B cell (primary cell): ENCODE results near the gene SEC61A1. TPM values are rescaled to one million over a fixed set of nuclear protein-coding genes. Genes with fewer than 3 reads are reported as not detected.

Experiments used
- ATAC-seq: fragments of 200-7000 bp; cut with Tn5 transposase; one replicate; pipeline ENCODE4 v1.10.0; 2021; ENCODE audit warnings: low read depth, mild to moderate bottlenecking, moderate number of reproducible peaks, moderate library complexity
- CTCF ChIA-PET: fragments of 350-600 bp; sonication (Branson Sonifier 250); formaldehyde crosslinking; loops from one replicate; lab custom pipeline; 2021; ENCODE audit warnings: antibody characterized with exemption, inconsistent platforms; lab: Charles Lee
- POLR2A ChIA-PET: fragments of 350-600 bp; sonication (Branson Sonifier 250); formaldehyde crosslinking; loops from one replicate; lab custom pipeline; 2021; ENCODE audit warnings: antibody characterized with exemption; lab: Charles Lee
- DNase-seq: peaks from one replicate; pipeline ENCODE4 v3.0.0; 2013
- H2AFZ ChIP-seq: 2 replicates; pipeline ENCODE4 v1.6.1; 2012; ENCODE audit warnings: mild to moderate bottlenecking, low read depth, low read length; ENCODE audit not compliant: insufficient read depth, poor library complexity, severe bottlenecking
- H3K27ac ChIP-seq, 2 donors: 1 replicate in 1 of 2; 2 replicates in 1 of 2; pipeline ENCODE4 v1.5.1; 2012 to 2013; ENCODE audit warnings: low read length in 2 of 2, mild to moderate bottlenecking in 2 of 2, moderate library complexity in 1 of 2
- H3K27me3 ChIP-seq, 4 experiments: fragments of 200-600 bp in 1 of 4; sonication (generic) in 1 of 4; replicated peaks in 1 of 4; 1 replicate in 2 of 4; 2 replicates in 2 of 4; pipeline versions ENCODE4 v1.6.1 to v1.7.0; 2013 to 2016; ENCODE audit warnings: low read length in 3 of 4, mild to moderate bottlenecking in 2 of 4, mixed read lengths in 1 of 4, moderate library complexity in 1 of 4; ENCODE audit not compliant: insufficient read depth in 4 of 4, control insufficient read depth in 3 of 4; ENCODE audit errors: control extremely low read depth in 1 of 4
- H3K36me3 ChIP-seq, 2 experiments: replicated peaks in 1 of 2; 1 replicate in 1 of 2; 2 replicates in 1 of 2; pipeline versions ENCODE4 v1.6.1 to v1.7.1; 2013; ENCODE audit warnings: low read length in 1 of 2; ENCODE audit not compliant: insufficient read depth in 2 of 2, control insufficient read depth in 1 of 2; ENCODE audit errors: control extremely low read depth in 1 of 2, extremely low read depth in 1 of 2
- H3K4me1 ChIP-seq, 2 donors: fragments of 200-600 bp in 1 of 2; sonication (generic) in 1 of 2; 1 replicate in 1 of 2; 2 replicates in 1 of 2; pipeline versions ENCODE4 v1.5.1 to v1.6.1; 2013 to 2017; ENCODE audit warnings: low read length in 2 of 2; ENCODE audit not compliant: control insufficient read depth in 2 of 2, insufficient read depth in 2 of 2
- H3K4me2 ChIP-seq: replicated peaks from 2 replicates; pipeline ENCODE3; 2012; ENCODE audit warnings: mild to moderate bottlenecking, low read depth, low read length; ENCODE audit not compliant: poor library complexity, severe bottlenecking
- H3K4me3 ChIP-seq, 5 experiments: fragments of 200-600 bp in 1 of 5; sonication (generic) in 1 of 5; 1 replicate in 3 of 5; 2 replicates in 2 of 5; pipeline versions ENCODE4 v1.5.1 to v1.7.0; 2011 to 2016; ENCODE audit warnings: low read length in 4 of 5, mild to moderate bottlenecking in 4 of 5, low read depth in 2 of 5, control low read depth in 1 of 5, moderate library complexity in 1 of 5; ENCODE audit not compliant: insufficient read depth in 1 of 5; ENCODE audit errors: control extremely low read depth in 1 of 5, extremely low read depth in 1 of 5
- H3K79me2 ChIP-seq: fragments of 200-600 bp; sonication (generic); one replicate; pipeline ENCODE4 v1.6.0; 2016; ENCODE audit warnings: low read length; ENCODE audit not compliant: control insufficient read depth, insufficient read depth
- H3K9ac ChIP-seq: fragments of 200-600 bp; sonication (generic); 2 replicates; pipeline ENCODE4 v1.6.1; 2017; ENCODE audit warnings: mild to moderate bottlenecking, low read length, moderate library complexity
- H3K9me3 ChIP-seq, 3 donors: one replicate each; pipeline versions ENCODE4 v1.6.1 to v1.7.1; 2013; ENCODE audit warnings: low read length in 2 of 3; ENCODE audit not compliant: control insufficient read depth in 2 of 3, insufficient read depth in 1 of 3; ENCODE audit errors: control extremely low read depth in 1 of 3
- H4K20me1 ChIP-seq: 2 replicates; pipeline ENCODE4 v1.6.0; 2012; ENCODE audit warnings: mild to moderate bottlenecking, low read length; ENCODE audit not compliant: insufficient read depth, control insufficient read depth, poor library complexity, severe bottlenecking
- H3K27ac Mint-ChIP-seq: one replicate; pipeline ENCODE4 v1.8.0; 2021; ENCODE audit warnings: mixed read lengths
- H3K27me3 Mint-ChIP-seq: one replicate; pipeline ENCODE4 v1.8.0; 2021; ENCODE audit warnings: mixed read lengths
- H3K4me1 Mint-ChIP-seq: one replicate; pipeline ENCODE4 v1.8.0; 2021; ENCODE audit warnings: mixed read lengths
- H3K4me3 Mint-ChIP-seq: one replicate; pipeline ENCODE4 v1.8.0; 2021; ENCODE audit warnings: mixed read lengths
- H3K9me3 Mint-ChIP-seq: one replicate; pipeline ENCODE4 v1.8.0; 2022; ENCODE audit warnings: mixed read lengths; ENCODE audit not compliant: insufficient read depth
- EZH2 ChIP-seq: IDR thresholded peaks from 2 replicates; pipeline ENCODE4 v1.6.1; 2012; ENCODE audit warnings: borderline replicate concordance, low read depth, mild to moderate bottlenecking, moderate library complexity, low read length; ENCODE audit not compliant: insufficient read depth, poor library complexity, severe bottlenecking
- WGBS: methylation state at CpG from one replicate; pipeline ENCODE4 v1.1.5; 2013; ENCODE audit warnings: missing lambda C conversion rate; ENCODE audit not compliant: insufficient coverage; 5-methylcytosine and 5-hydroxymethylcytosine counted together
- intact Hi-C: fragments of 100-400 bp; cut with micrococcal nuclease; formaldehyde crosslinking; loops from one replicate; pipeline ENCODE4 v1.10.0; 2022
- polyA plus RNA-seq: library from polyadenylated mRNA; depleted of rRNA; stranded (reverse); fragments of >200 nt; gene quantifications from 2 replicates; pipeline ENCODE4 v1.2.3, GENCODE V29; 2012
- total RNA-seq, 2 donors: library from RNA; stranded (reverse); fragments of 120-200 nt in 1 of 2; gene quantifications; 1 replicate in 1 of 2; 2 replicates in 1 of 2; pipeline versions ENCODE4 v1.2.3 to v1.2.4, GENCODE V29; 2013 to 2022
- TF ChIP-seq, protein P1 (sequence below): fragments of 200-600 bp; IDR thresholded peaks from one replicate; pipeline ENCODE4 v1.8.0; 2022; ENCODE audit warnings: antibody characterized with exemption, mild to moderate bottlenecking

Gene SEC61A1
- total and polyA plus RNA-seq, 2 donors (not counting 1 experiment from before 2014, with no cell fraction given), result 48.4 to 79.4 TPM

DNA sequence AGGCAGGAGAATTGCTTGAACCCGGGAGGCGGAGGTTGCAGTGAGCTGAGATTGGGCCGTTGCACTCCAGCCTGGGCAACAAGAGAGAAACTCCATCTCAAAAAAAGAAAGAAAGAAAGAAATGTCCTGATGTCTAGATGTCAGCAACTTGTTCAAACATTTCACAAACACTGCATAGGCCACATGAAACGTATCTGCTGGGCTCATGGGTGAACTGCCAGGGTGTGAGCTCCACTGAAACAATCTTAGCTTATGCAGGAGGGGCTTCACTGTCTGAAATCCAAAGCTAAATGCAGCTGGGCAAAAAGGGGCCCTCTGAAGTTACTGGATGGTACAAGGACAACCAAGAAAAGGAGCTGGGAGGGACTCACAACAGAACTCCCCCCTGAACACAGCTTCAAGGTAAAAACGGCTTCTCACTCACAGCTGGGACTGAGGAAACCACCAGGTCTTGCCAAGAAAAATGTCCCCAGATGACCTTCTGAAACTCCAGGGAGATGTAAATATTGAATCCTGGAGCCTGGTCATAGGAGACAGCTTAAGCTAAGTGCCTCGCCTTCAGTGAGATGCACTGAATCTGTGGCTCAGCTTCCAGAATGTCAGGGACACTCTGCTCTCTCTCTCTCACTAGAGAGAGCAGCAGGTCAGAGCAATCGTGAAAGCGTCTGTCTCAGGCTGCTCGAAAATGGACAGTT lies 31.9 kb downstream of the SEC61A1 start:
- CTCF ChIA-PET, result interaction anchor here (1.3 kb wide), 1 partner anchor 8 kb away, joined by 3 read pairs; no protein-coding TSS in a partner anchor

DNA sequence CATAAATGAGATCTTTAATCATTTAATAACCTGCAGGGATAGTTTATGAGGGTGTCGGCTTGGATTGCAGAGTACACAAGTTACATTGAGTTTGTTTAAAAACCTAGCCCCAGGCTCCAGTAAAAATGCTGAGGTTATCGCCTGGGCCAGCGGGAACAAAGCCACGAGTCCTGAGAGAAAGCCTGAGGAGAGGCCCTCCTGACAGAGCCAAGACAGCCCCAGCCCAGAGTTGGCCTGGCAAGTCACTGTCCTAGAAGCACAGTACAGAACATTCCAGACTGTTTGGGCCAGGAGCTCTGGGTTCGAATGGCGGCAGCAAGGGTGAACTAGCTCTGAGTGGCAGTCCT lies 32.4 kb downstream of the SEC61A1 start:
- no peak overlapping the region for H3K9ac ChIP-seq
- DNase-seq (no peak), ATAC-seq (no peak)
- no peaks in the 10 kb centered on the region for H3K27me3 ChIP-seq
- H3K36me3 ChIP-seq, result peaks cover 0 to 49% of the 10 kb centered on the region in 2 experiments
- Mint-ChIP-seq H3K9me3 (no peaks in the 10 kb centered on the region), H3K4me3 (no peak overlapping the region), H3K27me3 (no peaks in the 10 kb centered on the region), H3K4me1 (no peaks in the 10 kb centered on the region), H3K27ac (no peak overlapping the region)
- intact Hi-C loops, result no loop called here
- ChIA-PET POLR2A (no interaction called here), CTCF (interaction anchor here (1.3 kb wide), 1 partner anchor 9 kb away, joined by 3 read pairs; no protein-coding TSS in a partner anchor)
- no peak overlapping the region for H3K4me3 ChIP-seq
- H3K4me2 ChIP-seq, result no peak overlapping the region
- H3K4me1 ChIP-seq, result no peaks in the 10 kb centered on the region
- H4K20me1 ChIP-seq, result no peaks in the 10 kb centered on the region
- no peaks in the 10 kb centered on the region for H3K9me3 ChIP-seq
- WGBS, result 99% methylated on average over 6 of the region's 6 CpGs
- TF ChIP-seq, protein P1, sequence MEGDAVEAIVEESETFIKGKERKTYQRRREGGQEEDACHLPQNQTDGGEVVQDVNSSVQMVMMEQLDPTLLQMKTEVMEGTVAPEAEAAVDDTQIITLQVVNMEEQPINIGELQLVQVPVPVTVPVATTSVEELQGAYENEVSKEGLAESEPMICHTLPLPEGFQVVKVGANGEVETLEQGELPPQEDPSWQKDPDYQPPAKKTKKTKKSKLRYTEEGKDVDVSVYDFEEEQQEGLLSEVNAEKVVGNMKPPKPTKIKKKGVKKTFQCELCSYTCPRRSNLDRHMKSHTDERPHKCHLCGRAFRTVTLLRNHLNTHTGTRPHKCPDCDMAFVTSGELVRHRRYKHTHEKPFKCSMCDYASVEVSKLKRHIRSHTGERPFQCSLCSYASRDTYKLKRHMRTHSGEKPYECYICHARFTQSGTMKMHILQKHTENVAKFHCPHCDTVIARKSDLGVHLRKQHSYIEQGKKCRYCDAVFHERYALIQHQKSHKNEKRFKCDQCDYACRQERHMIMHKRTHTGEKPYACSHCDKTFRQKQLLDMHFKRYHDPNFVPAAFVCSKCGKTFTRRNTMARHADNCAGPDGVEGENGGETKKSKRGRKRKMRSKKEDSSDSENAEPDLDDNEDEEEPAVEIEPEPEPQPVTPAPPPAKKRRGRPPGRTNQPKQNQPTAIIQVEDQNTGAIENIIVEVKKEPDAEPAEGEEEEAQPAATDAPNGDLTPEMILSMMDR, result no peak
- no peak for TF ChIP-seq EZH2
- no peak overlapping the region for H3K27ac ChIP-seq
- no peaks in the 10 kb centered on the region for H3K79me2 ChIP-seq
- no peak overlapping the region for H2AFZ ChIP-seq

More for the DNA sequence above, 31.9 kb downstream of the SEC61A1 start:
- no peak overlapping the region for H2AFZ ChIP-seq
- H3K9me3 ChIP-seq, result no peaks in the 10 kb centered on the region
- no peak overlapping the region for H3K9ac ChIP-seq
- H3K27ac Mint-ChIP-seq, result no peak overlapping the region
- H3K4me2 ChIP-seq, result no peak overlapping the region
- no peak overlapping the region for H3K27ac ChIP-seq
- H4K20me1 ChIP-seq, result no peaks in the 10 kb centered on the region
- H3K9me3 Mint-ChIP-seq, result no peaks in the 10 kb centered on the region
- H3K4me1 ChIP-seq, result no peaks in the 10 kb centered on the region
- intact Hi-C loops, result no loop called here
- H3K27me3 ChIP-seq, result no peaks in the 10 kb centered on the region
- peaks cover 0 to 53% of the 10 kb centered on the region in 2 experiments for H3K36me3 ChIP-seq
- no peaks in the 10 kb centered on the region for H3K27me3 Mint-ChIP-seq
- H3K4me1 Mint-ChIP-seq, result no peaks in the 10 kb centered on the region
- no peak for DNase-seq
- no peak overlapping the region for H3K4me3 ChIP-seq
- TF ChIP-seq, protein P1, result no peak
- TF ChIP-seq EZH2, result no peak
- no peak overlapping the region for H3K4me3 Mint-ChIP-seq
- no peak for ATAC-seq
- POLR2A ChIA-PET, result no interaction called here
- 92% methylated on average over 7 of the region's 9 CpGs for WGBS
- no peaks in the 10 kb centered on the region for H3K79me2 ChIP-seq
